ENCODE measurements around the gene FAM81B.

DNA sequence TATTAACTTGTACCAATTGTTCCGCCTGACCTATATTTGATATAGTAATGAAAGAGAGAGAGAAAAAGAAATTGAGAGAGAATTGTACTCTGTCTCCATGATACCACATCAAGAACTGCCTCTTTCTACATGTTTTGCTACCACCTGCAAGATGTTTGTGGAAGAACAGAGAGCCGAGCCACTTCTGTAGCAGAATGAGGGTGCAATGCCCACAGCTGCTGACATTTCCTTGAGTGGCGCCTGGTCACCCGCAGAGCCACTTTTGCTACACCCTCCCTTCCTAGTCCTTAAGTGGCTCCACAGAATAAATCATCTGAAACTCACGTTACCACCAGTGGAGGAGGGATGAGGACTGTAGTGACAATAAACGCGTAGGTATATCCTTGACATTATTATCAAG lies 17.1 kb upstream of the FAM81B start:
- TF ChIP-seq CTCF (IDR thresholded peaks at IDR 0.05; ENCODE audit: poor library complexity) (no peak), EZH2 (IDR thresholded peaks at IDR 0.05; ENCODE audit: borderline replicate concordance) (no peak), EZH2phosphoT487 (IDR thresholded peaks at IDR 0.05; ENCODE audit: low read depth, severe bottlenecking, unreplicated experiment) (no peak)
